ENCODE results near the gene LYPD1.

Gene LYPD1

GRCh38 chr2:132668987-132669907, 758 bp downstream of the LYPD1 start:
- in situ Hi-C loops (cut with MboI; ENCODE audit: low sequenced_read_pairs) = no loop called here

- in situ Hi-C loops (cut with MboI; ENCODE audit: low sequenced_read_pairs) = no loop called here
Measured at GRCh38 chr2:132668189-132668823, 1.7 kb downstream of the LYPD1 start.

- in situ Hi-C loops (cut with MboI; ENCODE audit: low sequenced_read_pairs) = no loop called here
Measured at GRCh38 chr2:132667706-132668105, 2.3 kb downstream of the LYPD1 start.

GRCh38 chr2:132665401-132666140, 4.4 kb downstream of the LYPD1 start:
- in situ Hi-C loops (cut with MboI; ENCODE audit: low sequenced_read_pairs) = no loop called here

GRCh38 chr2:132664096-132664495, 5.9 kb downstream of the LYPD1 start:
- in situ Hi-C loops (cut with MboI; ENCODE audit: low sequenced_read_pairs) = no loop called here

GRCh38 chr2:132662732-132663131, 7.3 kb downstream of the LYPD1 start:
- in situ Hi-C loops (cut with MboI; ENCODE audit: low sequenced_read_pairs) = no loop called here

GRCh38 chr2:132659331-132659730, 10.7 kb downstream of the LYPD1 start:
- in situ Hi-C loops (cut with MboI; ENCODE audit: low sequenced_read_pairs) = no loop called here

GRCh38 chr2:132656266-132656975, 13.6 kb downstream of the LYPD1 start:
- in situ Hi-C loops (cut with MboI; ENCODE audit: low sequenced_read_pairs) = no loop called here

- in situ Hi-C loops (cut with MboI; ENCODE audit: low sequenced_read_pairs) = no loop called here
Measured at GRCh38 chr2:132654968-132655367, 15.0 kb downstream of the LYPD1 start.

- in situ Hi-C loops (cut with MboI; ENCODE audit: low sequenced_read_pairs) = no loop called here
Measured at GRCh38 chr2:132654335-132654734, 15.7 kb downstream of the LYPD1 start.

- in situ Hi-C loops (cut with MboI; ENCODE audit: low sequenced_read_pairs) = no loop called here
Measured at GRCh38 chr2:132652474-132652873, 17.5 kb downstream of the LYPD1 start.

GRCh38 chr2:132651115-132652045, 18.6 kb downstream of the LYPD1 start:
- in situ Hi-C loops (cut with MboI; ENCODE audit: low sequenced_read_pairs) = no loop called here

GRCh38 chr2:132646540-132647108, 23.4 kb downstream of the LYPD1 start:
- in situ Hi-C loops (cut with MboI; ENCODE audit: low sequenced_read_pairs) = no loop called here

- in situ Hi-C loops (cut with MboI; ENCODE audit: low sequenced_read_pairs) = no loop called here
Measured at GRCh38 chr2:132645722-132646539, 24.1 kb downstream of the LYPD1 start.

GRCh38 chr2:132645176-132645575, 24.8 kb downstream of the LYPD1 start:
- in situ Hi-C loops (cut with MboI; ENCODE audit: low sequenced_read_pairs) = no loop called here

GRCh38 chr2:132642415-132642814, 27.6 kb downstream of the LYPD1 start:
- in situ Hi-C loops (cut with MboI; ENCODE audit: low sequenced_read_pairs) = no loop called here

GRCh38 chr2:132641819-132642218, 28.2 kb downstream of the LYPD1 start:
- in situ Hi-C loops (cut with MboI; ENCODE audit: low sequenced_read_pairs) = no loop called here

- in situ Hi-C loops (cut with MboI; ENCODE audit: low sequenced_read_pairs) = no loop called here
Measured at GRCh38 chr2:132640116-132640515, 29.9 kb downstream of the LYPD1 start.

Measured in HL-60/S4 treated with retinoic acid at 250 ng/mL for 4 days and 3 days (cell line).